ENCODE results near the gene BBIP1.

GRCh38 chr10:110876788-110877187, 42.2 kb downstream of the BBIP1 start:
- TF ChIP-seq CTCF (IDR thresholded peaks at IDR 0.05) (no peak), POLR2A (IDR thresholded peaks at IDR 0.05) (no peak)
